GM21381 (cell line): ENCODE measurements around the gene ZNF22.

Experiments
- ATAC-seq: cut with Tn5 transposase; IDR thresholded peaks from one replicate; pipeline ENCODE4 v1.9.1; 2021; ENCODE audit warnings: mild to moderate bottlenecking, moderate library complexity; ENCODE audit not compliant: unreplicated experiment

Gene ZNF22

DNA sequence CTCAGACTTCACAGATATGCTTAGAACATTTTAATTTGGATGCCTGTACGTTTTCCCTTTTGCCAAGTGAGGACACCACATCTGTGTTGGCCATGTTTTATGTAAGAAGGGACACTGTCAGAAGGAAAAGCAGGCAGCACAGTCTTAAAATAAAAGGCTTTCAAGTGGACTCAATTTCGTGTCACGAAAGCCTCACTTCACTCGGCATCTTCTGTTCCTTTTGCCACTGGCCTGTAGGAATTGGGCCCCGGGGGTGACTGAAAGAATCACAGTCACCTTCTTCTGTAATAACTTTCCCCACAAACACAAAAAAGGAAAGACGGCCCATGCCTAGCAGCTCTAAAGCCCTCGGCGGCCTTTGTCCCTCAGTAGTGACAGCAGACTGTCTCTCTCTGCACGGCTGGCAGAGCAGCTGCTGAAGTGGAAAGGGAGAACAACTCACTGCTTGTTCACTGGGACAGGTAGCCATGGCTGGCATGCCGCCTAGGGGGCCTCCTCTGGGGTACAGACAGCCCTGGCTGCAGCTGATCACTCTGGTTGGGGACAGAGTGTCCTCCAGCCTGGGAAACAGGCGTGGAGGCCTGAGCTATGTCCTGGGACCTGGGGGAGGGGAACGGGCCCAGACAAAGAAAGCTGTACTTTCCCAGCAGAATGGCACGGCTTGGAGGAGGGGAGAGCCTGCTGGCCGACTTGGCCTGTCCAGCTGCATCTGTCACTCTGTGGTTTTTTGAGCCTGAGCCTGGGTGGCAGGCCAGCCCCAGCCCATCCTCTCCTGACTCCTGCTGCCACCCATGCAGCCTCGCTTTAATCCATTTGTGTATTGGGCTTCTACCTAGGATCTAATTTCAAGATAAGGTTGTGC, 36.7 kb upstream of the ZNF22 start:
- ATAC-seq, result no peak

DNA sequence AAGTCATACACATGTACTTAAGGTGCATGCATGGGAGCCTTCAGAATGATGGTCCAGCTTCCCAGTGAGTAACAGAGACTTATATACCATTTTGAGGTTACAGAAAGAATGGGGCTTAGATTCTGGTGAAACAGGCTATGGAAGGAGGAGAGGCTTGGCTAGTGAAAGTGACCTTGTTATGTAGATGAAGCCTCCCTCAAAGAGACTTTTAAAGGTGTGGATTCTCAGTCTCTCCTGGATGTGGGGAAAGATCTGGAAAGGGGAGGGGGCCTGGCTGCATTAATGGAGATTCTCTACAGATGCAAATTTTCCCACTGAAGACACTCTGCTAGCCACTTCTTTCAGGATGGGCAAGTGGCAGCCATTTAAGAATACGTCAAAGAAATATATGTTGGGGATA, 35.6 kb upstream of the ZNF22 start:
- ATAC-seq, result no peak

DNA sequence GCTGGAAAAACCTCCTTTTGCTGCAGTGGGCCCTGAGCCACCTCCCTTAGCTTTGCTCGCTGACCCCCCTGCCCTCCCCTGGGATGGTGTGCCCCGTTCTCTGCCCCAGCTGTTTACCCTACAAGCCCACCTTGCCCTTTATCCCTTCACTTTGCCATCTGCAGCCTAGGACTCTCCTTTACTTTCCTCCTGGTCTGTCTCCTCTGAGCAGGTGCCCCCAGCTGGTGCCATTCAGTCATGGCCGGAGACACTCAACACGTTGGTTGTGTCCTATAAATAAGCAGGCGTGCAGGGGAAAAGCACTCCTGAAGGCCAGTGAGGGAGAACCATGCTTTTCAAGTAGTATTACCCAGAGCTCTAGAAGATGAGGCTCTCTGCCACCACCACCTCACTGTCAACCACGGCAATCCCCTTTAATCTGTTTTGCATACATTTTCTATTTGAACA, 35.0 kb upstream of the ZNF22 start:
- peak; percentile 31 for ATAC-seq

DNA sequence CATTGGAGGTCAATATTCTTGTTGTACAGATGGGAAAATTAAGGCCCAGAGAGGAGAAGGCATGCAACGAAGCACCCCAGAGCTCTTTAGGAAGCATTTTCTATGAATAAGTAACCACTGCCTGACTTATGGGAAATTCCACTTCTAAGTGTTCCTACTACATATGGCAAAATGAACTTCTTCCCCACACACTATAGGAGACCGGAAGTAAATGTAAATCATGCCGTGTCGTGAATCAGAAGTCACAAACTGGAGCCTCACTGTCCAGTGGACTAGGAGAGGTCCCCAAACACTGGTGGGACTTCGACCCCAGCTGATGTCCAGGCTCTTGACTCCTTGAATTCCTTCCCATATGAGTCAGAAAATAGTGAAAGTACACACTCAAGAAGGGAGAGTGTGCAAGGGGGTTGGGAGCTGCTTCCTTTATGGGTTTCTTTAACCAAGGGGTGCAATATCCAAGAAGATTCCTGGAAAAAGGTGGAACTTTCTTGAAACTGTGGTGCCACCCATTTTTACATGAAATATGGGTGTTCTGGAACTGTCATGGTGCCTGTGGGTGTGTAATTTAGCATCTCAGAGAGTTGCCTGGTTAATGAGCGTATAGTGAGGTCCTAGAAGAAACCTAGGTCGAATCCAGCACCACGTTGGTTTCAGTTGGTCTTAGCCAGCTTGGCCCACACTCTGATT, 34.5 kb upstream of the ZNF22 start:
- ATAC-seq, result peak; percentile 37

DNA sequence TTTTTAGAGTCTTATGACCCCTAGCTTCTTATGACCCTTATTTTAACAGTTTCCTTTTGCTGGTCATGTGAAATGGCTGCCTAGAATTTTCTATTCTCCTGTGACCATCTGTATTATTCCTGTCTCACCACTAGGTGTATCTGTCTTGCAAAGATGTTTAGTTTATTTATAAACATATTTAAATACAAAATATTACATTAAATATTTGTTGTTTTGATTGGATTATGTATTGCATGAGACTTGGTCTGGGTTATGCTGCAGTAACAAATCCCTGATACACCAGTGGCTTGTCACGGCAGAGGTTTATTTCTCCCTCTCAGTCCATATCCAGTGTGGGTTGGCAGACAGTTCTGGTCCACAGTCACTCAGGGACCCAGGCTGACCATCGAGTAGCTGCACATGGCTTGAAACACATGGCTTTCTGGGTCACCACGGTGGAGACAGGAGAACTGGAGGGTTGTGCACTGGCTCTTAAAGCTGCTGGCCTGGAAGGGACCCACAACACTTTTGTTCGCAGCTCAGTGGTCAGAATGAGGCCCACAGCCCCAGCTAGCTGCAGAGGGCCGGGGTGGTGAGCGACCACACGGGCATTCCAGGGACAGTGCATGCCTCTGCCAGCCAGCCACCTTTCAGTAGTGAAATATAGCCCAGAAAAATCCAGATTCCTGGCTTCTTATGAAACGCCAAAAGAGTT, 33.8 kb upstream of the ZNF22 start:
- ATAC-seq, result no peak

DNA sequence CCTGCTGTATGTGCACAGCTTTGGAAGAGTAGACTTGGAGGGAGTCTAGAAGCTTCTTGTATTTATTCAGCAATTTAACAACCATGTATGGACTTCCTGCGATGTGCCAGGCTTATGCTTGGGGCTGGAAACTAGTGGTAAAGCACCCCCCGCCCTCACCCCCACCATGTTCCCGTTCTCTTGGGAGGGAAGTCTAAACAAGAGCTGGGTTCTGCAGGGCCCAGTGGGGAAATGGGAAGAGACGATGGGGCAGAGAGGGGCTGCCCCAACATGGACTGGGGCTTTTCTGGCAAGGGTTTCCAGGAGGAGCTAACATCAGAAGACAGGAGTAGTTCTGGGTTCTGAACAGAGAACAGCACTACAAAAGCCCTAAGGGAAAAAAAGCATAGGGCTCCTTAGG, 33.1 kb upstream of the ZNF22 start:
- ATAC-seq, result no peak

DNA sequence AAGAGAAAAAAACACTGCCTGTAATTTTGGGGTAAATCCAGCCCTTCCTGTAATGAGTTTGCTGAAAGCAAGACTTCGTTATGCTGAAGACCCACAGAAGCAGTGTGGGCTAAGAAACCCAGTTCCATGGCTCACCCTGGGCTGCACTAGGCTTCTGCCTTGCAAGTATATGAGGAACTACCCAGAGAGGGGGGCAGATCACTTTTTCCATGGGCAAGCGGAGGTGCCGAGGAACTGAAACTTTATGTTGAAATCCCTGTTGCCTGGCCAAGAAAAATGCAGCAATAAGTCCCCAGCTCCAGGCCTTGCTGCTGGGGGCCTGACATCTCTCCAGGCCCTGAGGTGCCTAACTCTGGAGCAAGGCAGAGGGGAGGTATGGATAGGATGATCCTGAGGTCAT, 32.6 kb upstream of the ZNF22 start:
- ATAC-seq, result no peak

DNA sequence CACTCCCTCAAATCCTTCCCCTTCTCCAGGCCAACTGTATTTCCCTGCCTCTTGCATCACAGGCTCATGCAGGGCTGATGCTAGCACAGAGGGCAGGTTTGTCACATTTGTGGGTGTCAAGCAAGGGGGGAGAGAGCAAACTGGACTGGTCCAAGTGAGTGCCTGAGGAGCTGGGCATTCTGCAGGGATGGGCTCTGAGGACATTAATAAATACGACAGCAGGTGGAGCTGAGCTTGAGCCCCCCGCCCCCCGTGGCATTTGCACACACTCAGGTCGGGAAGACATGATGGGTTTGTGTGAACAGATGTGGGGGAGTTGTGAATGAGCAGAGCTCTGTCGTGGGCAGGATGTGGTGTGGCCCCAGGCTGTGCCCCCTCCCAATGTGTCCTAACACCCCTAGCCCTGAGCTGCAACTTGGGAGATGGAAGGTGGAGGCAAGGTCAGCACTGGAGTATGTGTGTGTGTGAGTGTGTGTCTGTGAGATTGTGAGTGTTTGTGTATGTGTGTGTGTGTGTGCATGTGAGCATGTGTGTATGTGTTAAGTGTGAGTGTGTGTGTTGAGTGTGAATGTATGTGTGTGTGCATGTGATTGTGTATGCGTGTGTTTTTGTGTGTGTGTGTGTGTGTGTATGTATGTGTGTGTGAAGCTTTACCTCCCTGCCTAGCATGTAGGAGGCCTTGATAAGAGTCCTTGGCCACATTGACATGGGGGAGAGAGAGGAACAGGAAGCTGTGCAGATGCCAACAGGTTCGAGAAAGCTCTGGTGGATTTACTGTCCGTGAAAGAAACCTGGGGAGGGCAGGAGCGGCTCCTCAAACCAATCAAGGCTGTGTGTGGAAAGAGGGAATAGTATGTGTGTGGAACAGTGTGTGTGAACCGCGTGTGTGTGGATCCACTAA, 32.0 kb upstream of the ZNF22 start:
- no peak for ATAC-seq

DNA sequence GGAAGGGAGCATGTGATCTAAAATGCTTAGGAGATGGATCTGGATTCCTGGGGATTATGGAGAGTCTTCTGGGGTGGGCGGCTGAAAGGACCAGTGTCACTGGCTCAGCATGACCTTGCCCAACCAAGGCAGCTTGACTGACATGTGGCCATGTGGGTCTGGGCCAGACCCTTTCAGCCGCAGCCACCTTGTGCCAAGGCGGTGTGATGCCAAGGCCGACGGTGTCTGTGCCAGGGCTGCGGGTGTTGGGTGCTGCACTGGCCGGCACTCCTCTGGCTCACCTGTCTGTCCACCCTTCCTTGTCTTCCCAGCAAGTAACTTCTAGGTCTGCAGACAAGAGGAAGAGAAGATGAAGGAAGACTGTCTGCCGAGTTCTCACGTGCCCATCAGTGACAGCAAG, 30.9 kb upstream of the ZNF22 start:
- no peak for ATAC-seq

DNA sequence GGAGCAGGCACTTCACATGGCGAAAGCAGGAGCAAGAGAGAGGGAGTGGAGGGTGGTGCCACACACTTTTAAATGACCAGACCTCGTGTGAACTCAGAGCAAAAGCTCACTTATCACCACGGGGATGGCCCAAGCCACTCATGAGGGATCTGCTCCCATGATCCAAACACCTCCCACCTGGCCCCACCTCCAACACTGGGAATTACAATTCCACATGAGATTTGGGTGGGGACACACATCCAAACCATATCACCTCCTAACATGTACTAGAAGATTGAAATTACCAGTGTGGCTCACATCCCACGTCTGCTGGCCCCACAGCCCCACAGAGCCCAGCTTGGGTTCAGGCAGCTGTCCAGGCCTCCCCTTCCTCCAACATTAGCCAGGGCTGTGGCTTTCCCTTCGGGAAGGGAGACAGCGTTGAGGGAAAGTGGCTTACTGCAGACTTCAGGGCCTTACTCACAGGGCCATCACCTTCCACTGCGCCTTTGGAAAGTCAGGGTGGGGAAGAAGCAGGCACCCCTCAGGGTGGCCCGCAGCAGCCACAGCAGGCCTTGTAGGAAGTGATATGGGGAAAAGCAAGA, 29.8 kb upstream of the ZNF22 start:
- ATAC-seq, result no peak

DNA sequence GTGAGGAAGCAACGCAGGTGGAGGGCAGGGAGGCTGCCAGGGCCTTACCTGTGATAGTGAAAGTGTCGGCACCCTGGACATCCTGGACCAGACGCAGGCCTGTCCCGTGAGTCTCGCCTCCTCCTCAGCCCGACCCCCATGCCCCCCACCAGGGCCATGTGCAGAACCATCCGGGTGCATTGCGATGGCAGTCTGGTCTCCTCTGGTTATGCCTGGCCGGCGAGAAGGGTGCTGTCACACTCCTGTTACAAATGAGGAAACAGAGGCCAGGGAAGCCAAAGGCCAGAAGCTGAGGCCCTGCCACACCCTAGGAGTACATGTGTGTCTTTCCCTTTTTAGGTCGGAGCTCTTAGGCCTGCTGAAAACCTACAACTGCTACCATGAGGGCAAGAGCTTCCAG, 29.3 kb upstream of the ZNF22 start:
- no peak for ATAC-seq

DNA sequence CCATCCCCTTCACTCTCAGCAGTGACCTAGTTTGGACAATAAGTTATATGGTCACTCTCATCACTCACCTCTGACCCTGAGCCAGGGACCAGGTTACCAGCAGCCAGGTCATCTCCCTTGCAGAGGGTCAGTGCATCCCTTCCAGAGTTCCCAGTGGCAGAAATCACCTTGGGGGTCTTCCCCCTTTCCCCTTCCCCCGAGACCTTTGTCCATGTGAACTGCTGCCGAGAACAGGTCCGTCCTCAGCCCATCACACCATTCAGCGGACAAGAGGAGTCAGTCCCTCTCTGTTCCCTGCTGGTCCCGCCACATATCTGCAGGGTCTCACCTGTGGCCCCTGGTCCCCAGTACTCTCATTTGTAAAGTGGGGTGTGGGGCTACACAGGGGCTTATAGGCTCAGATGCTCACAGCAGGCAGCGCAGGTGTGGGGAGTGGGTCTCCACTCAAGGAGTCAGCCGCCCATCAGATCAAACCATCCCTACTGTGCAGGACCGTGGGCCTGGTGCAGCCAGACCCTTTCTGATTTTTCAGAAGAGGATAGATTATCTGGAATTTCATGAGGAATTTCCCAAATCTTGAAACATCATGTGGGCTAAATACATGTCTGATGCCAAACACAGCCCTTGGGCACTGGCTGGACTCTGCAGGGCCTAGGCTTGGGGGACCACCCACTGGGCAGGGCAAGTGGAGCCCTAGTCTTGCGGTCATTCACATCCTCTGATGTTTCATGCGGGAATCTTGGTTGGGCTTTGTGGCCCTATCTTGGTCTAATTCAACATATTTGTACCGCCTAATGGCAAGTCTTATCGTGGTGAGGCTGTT, 28.6 kb upstream of the ZNF22 start:
- ATAC-seq, result no peak

DNA sequence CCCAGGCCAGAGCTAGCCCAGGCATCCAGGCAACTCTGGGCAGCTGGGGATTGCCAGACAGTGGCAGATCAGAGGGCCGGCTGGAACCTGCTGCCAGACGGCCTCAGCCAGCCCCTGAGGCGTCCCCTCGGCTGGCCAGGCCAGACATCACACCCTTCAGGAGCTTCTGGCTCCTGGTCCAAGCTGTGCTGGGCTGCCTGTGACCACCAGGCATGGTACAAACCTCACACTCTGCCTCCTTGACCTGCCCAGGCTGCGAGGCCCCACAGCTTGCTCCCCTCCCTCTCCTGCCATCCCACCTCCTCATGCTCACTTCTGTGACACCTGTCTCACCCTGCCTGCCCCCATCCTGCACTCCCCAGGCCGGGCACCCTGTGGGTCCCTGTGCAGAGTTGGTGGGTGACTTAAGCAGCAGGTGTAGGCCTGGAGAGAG, 27.8 kb upstream of the ZNF22 start:
- no peak for ATAC-seq

DNA sequence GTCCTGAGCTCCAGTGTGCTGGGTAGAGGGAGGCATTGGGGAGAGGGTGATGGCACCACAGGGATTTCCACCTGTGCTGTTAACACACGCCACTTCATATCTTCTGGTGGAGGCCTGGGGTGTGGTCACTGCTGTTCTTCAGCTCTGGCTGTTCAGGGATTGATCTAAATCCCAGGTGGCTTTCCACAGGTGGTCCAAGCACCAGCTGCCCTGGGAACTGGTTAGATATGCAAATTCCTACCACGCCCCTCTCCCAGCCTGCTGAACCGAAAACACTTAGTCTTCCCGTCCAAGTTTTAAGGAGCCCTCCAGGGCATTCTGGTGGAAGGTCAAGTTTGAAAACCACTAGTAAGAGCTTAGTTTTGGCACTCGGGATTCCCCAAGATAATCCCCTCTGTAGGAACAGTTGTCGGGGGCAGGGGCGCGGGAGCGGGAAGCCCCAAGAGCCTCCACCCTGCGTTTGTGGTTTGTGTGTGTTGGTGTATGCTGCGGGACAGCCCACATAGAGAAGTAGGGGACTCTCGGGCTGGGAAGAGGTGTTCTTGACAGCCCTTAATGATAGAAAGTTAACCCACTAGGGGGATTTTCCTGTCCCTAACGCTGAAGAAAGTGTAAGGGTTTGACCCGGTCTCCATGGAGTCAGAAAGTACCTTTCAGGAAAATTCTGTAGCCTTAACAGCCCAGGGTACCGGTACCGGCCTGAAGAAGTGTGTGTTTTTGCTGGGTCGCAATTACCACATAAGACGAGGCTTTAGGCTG, 27.2 kb upstream of the ZNF22 start:
- no peak for ATAC-seq

DNA sequence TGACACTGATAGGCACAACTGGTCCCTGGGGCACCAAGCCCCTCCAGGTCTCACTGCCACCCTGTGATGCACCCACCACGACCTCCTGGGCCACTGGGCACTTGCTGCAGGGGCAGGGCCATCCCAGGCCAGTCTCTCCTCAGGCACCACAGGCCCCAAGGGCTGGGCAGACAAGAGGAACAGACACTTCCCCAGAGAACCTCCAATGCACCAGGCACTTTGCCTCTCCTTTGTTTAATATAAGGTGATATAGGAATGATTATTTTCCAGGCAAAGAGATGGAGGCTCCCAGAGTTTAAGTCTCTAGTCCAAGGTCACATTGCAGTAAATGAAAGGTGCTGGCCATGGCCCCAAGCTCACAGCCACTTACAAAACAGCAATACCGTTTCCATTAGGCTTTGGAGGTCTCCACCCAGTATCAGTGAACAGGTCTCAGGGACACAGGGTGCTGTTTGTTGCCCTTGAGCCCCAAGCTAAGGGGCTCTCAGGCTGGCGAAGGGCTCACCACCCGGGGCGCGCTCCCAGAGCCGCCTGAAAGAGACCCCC, 26.6 kb upstream of the ZNF22 start:
- no peak for ATAC-seq

DNA sequence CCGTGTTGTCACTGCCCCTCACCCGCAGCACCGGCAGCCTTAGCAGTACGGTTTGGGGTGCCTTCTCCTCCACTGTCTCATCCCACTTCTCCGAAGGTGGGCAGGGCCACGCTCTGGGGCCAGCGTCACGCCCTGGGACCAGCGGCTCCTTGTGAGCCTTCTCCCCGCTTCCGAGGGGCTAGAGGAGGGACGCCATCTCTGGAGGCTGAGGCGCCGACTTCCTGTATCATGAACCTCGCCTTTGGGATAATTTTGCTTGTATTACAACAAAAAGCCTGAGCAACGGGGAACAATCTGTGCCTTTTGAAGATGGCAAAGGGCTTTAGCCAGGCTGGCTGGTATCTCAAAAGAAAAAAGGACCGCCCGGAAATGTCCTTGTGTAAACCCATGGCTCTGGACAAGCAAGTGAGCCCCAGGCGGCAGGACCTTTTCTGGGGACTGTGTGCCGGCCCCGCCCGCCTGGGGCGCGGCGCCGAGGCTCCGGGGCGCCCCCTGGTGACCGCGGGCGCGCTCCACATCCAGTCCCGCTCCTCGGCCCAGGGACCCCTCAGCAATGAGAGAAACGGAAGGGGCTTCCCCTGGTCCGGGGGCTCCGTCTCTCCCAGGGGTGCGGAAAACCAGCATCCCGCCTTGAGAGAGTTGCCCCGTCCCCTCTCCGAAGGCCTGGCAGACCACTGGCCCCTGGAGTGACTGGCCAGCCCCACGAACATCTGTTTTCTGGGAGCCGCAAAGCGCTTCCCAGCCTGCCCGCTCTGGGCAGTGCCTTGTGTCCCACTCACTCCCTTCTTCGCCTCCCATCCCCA, 25.9 kb upstream of the ZNF22 start:
- peak; percentile 81 for ATAC-seq

DNA sequence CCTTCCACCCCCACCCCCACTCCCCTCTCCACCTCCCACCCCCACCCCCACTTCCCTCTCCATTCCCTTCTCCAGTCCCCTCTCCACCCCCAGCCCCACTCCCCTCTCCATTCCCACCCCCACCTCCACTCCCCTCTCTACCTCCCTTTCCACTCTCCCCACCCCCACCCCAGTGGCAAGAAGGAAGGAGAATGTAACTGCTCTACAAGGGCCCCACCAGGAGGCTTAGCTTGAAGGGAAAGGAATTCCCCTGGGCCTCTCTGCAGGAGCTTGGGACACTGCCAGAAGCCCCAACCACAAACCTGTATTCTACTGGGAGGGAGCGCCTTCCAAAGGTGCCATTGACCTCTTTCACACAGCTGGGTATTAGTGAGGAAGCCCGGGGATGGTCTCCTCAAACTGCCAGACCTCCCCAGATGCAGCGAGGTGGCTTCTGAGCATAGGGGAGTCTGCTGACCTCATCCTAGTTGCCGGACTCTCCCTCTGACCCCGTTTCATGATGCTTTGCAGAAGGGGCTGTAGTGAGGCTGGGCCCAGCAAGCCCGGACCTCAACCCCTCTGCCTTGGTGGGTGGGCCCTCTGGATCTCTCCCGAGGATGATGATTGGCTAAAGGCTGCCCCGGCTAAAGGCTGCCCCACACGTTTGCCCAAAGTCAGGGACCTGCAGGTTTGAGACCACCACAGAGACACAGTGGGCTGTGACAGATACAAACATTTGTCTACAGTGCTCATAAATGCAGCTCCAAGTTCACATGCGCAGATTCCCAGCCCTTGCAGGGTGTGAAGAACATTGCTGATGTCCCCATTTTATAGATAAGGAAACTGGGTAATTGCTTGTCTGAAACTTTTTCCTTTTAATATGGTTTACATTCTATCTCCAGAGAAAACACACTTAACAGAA, 25.0 kb upstream of the ZNF22 start:
- no peak for ATAC-seq
